ENCODE results near the gene UBE2D2.
"Not testable (repeated sequence)": the region's sequence is repeated elsewhere in the genome, so short reads cannot be mapped to it uniquely, and the experiment has no call there.

GRCh38 chr5:139546593-139546992 is 14.5 kb upstream of the UBE2D2 start:
- TF ChIP-seq POLR2A (IDR thresholded peaks at IDR 0.05); CTCF (IDR thresholded peaks at IDR 0.05 in 4 of 5, conservative IDR thresholded peaks at IDR 0.05 in 1 of 5): not testable (repeated sequence)

Data from gastrocnemius medialis (tissue), 4 donors.